Sigmoid colon (tissue), 4 donors: ENCODE measurements around the gene MAPK1IP1L.

ENCODE experiments used
- EP300 ChIP-seq, 4 donors: sonication (generic); formaldehyde crosslinking; IDR thresholded peaks; one replicate each; pipeline ENCODE4 v1.6.1; 2017; ENCODE audit warnings: antibody characterized with exemption in 4 of 4
- POLR2A ChIP-seq, 2 donors: fragments of 450-650 bp; IDR thresholded peaks; one replicate each; pipeline ENCODE4 v1.6.1; 2016; ENCODE audit warnings: antibody characterized with exemption in 2 of 2, mild to moderate bottlenecking in 2 of 2, moderate library complexity in 2 of 2
- POLR2AphosphoS5 ChIP-seq, 4 donors: sonication (generic); formaldehyde crosslinking; IDR thresholded peaks; one replicate each; pipeline ENCODE4 v1.6.1; 2017; ENCODE audit warnings: antibody characterized with exemption in 4 of 4
- TF ChIP-seq, protein P1 (sequence below), 4 experiments: fragments of 450-650 bp in 3 of 4; fragments of 200-600 bp in 1 of 4; IDR thresholded peaks; one replicate each; pipeline ENCODE4 v1.5.1; 2016 to 2019; ENCODE audit warnings: antibody characterized with exemption in 4 of 4, mild to moderate bottlenecking in 3 of 4, moderate library complexity in 2 of 4

DNA sequence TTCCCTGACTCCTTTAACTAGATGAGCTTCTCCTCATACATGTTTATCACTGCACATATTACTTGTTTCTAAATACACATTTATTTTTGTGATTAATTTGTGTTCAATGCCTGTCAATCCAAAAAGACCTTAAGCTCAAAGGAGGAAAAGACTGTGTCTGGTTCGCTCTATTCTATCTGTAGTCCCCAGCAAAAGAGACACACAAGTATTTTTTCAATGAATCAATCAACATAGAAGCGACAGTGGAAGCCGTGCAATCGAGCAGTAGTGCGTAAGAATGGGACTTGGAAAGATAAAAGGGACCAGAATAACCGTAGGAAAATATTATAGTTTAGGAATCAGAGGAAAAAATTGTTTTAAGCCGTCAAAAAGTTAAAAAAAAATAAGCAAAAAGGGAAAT, 25.5 kb upstream of the MAPK1IP1L start:
- TF ChIP-seq, protein P1, sequence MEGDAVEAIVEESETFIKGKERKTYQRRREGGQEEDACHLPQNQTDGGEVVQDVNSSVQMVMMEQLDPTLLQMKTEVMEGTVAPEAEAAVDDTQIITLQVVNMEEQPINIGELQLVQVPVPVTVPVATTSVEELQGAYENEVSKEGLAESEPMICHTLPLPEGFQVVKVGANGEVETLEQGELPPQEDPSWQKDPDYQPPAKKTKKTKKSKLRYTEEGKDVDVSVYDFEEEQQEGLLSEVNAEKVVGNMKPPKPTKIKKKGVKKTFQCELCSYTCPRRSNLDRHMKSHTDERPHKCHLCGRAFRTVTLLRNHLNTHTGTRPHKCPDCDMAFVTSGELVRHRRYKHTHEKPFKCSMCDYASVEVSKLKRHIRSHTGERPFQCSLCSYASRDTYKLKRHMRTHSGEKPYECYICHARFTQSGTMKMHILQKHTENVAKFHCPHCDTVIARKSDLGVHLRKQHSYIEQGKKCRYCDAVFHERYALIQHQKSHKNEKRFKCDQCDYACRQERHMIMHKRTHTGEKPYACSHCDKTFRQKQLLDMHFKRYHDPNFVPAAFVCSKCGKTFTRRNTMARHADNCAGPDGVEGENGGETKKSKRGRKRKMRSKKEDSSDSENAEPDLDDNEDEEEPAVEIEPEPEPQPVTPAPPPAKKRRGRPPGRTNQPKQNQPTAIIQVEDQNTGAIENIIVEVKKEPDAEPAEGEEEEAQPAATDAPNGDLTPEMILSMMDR (IDR thresholded peaks at IDR 0.05), result no peak
- no peak for TF ChIP-seq EP300 (IDR thresholded peaks at IDR 0.05)
- no peak for TF ChIP-seq POLR2AphosphoS5 (IDR thresholded peaks at IDR 0.05)
- no peak for TF ChIP-seq POLR2A (IDR thresholded peaks at IDR 0.05)
